ENCODE measurements around the gene CBFA2T3.

CBFA2T3 gene

GRCh38 chr16:88837806-88838205 lies 139.2 kb downstream of the CBFA2T3 start:
- peaks cover 10% of the 10 kb centered on the region for H3K36me3 Mint-ChIP-seq (ENCODE audit: low read depth)
- no peak for TF ChIP-seq CTCF (IDR thresholded peaks at IDR 0.05; ENCODE audit: unreplicated experiment in 3 of 3)
- no peak overlapping the region for H3K27ac Mint-ChIP-seq
- H3K27me3 Mint-ChIP-seq (ENCODE audit: low read depth), result no peaks in the 10 kb centered on the region
- H3K4me3 Mint-ChIP-seq, result no peak overlapping the region
- no peaks in the 10 kb centered on the region for H3K4me1 Mint-ChIP-seq
- no peaks in the 10 kb centered on the region for H3K9me3 Mint-ChIP-seq

GRCh38 chr16:88836791-88837190 lies 140.2 kb downstream of the CBFA2T3 start:
- Mint-ChIP-seq H3K36me3 (ENCODE audit: low read depth) (peaks cover 10% of the 10 kb centered on the region), H3K4me3 (no peak overlapping the region), H3K4me1 (no peaks in the 10 kb centered on the region), H3K27me3 (ENCODE audit: low read depth) (no peaks in the 10 kb centered on the region), H3K27ac (no peak overlapping the region), H3K9me3 (no peaks in the 10 kb centered on the region)
- TF ChIP-seq CTCF (IDR thresholded peaks at IDR 0.05; ENCODE audit: unreplicated experiment in 3 of 3), result no peak

GRCh38 chr16:88835818-88836217 lies 141.2 kb downstream of the CBFA2T3 start:
- no peaks in the 10 kb centered on the region for H3K4me1 Mint-ChIP-seq
- H3K27ac Mint-ChIP-seq, result no peak overlapping the region
- H3K9me3 Mint-ChIP-seq, result no peaks in the 10 kb centered on the region
- H3K27me3 Mint-ChIP-seq (ENCODE audit: low read depth), result no peaks in the 10 kb centered on the region
- no peak overlapping the region for H3K4me3 Mint-ChIP-seq
- no peak for TF ChIP-seq CTCF (IDR thresholded peaks at IDR 0.05; ENCODE audit: unreplicated experiment in 3 of 3)
- peaks cover 10% of the 10 kb centered on the region for H3K36me3 Mint-ChIP-seq (ENCODE audit: low read depth)

- Mint-ChIP-seq H3K9me3 (no peaks in the 10 kb centered on the region), H3K27ac (no peak overlapping the region), H3K4me3 (no peak overlapping the region), H3K27me3 (ENCODE audit: low read depth) (no peaks in the 10 kb centered on the region), H3K4me1 (no peaks in the 10 kb centered on the region), H3K36me3 (ENCODE audit: low read depth) (peaks cover 10% of the 10 kb centered on the region)
- no peak for TF ChIP-seq CTCF (IDR thresholded peaks at IDR 0.05; ENCODE audit: unreplicated experiment in 3 of 3)
Observed at GRCh38 chr16:88835383-88835782, 141.6 kb downstream of the CBFA2T3 start.

- H3K36me3 Mint-ChIP-seq (ENCODE audit: low read depth), result peaks cover 10% of the 10 kb centered on the region
- TF ChIP-seq CTCF (IDR thresholded peaks at IDR 0.05; ENCODE audit: unreplicated experiment in 3 of 3), result no peak
- H3K9me3 Mint-ChIP-seq, result no peaks in the 10 kb centered on the region
- no peak overlapping the region for H3K4me3 Mint-ChIP-seq
- H3K27me3 Mint-ChIP-seq (ENCODE audit: low read depth), result no peaks in the 10 kb centered on the region
- no peak overlapping the region for H3K27ac Mint-ChIP-seq
- no peaks in the 10 kb centered on the region for H3K4me1 Mint-ChIP-seq
Observed at GRCh38 chr16:88834670-88835069, 142.3 kb downstream of the CBFA2T3 start.

GRCh38 chr16:88833086-88833485 lies 143.9 kb downstream of the CBFA2T3 start:
- no peak for TF ChIP-seq CTCF (IDR thresholded peaks at IDR 0.05; ENCODE audit: unreplicated experiment in 3 of 3)
- Mint-ChIP-seq H3K4me1 (no peaks in the 10 kb centered on the region), H3K27me3 (ENCODE audit: low read depth) (no peaks in the 10 kb centered on the region), H3K9me3 (no peaks in the 10 kb centered on the region), H3K27ac (no peak overlapping the region), H3K4me3 (no peak overlapping the region), H3K36me3 (ENCODE audit: low read depth) (peaks cover 10% of the 10 kb centered on the region)

Measured in nephron (organoid).